Measurements from ENCODE around the gene SMPD3. TPM values are rescaled to one million over a fixed set of nuclear protein-coding genes. Genes with fewer than 3 reads are reported as not detected.
"Not testable (repeated sequence)": the region's sequence is repeated elsewhere in the genome, so short reads cannot be mapped to it uniquely, and the experiment has no call there.

The SMPD3 gene
- total RNA-seq, result 1 to 10 TPM; 1.3 to 2.2 TPM
- long read RNA-seq, partial matches to known transcripts, result 0 of 2 reads
- long read RNA-seq, other reads (novel, unspliced or antisense), result 2 of 2 reads

DNA sequence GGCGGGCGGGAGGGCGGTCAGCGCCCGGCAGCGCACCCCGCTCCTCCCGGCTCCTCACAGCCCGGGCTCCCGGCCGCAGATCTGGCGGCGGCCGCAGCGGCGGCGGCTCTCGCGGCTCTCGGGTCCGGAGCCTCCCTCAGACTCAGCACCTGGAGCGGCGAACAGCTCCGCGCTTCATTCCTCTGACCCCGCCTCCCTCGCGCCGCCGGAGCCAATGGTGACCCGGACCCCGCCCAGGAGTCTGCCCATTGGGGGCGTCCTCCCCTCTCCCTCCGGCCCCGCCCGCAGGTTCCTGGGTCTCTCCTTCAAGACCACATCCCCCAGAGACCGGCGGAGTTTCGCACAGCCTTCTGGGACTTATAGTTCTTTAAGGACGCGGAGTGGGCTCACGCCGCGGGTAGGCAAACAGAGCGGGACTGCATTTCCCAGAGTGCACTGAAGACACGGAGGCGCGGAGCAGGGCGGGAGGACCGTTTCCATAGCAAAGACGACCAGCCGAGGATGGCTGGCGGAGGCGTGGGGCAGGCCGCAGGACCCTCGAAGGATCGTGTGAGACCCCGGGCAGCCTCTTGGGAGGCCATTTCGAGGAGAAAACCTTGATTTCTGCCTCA lies at the start of gene SMPD3:
TSS of gene SMPD3 (minus strand) at position 149 of the 611 bp plus-strand sequence. CDS start 76,327 bp downstream, outside the sequence.
- peak; percentile 99 for ATAC-seq
- DNase-seq, result peak; percentile 99
- intact Hi-C loops (cut with DNase I), result no loop called here

DNA sequence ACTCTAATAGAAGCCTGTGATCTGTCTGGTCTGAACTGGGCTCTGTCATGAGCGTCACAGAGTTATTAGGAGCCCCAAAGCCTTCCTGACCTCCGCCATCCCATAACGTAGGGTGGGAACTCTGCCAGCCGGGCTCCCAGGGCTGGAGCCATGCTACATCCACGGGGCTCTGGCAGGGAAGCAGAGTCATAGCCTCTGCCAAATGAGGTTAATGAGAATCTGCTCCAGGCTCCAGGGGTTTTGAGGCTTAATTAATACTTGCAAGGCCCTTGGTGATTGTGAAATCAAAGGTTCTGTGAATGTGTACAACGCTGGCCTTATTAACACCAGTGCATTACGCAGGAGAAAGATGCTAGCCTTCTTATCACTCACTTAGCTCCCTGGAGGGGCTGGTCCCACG lies 48.4 kb upstream of the SMPD3 start:
- DNase-seq (no peak), ATAC-seq (no peak)
- intact Hi-C loops (cut with DNase I), result no loop called here

DNA sequence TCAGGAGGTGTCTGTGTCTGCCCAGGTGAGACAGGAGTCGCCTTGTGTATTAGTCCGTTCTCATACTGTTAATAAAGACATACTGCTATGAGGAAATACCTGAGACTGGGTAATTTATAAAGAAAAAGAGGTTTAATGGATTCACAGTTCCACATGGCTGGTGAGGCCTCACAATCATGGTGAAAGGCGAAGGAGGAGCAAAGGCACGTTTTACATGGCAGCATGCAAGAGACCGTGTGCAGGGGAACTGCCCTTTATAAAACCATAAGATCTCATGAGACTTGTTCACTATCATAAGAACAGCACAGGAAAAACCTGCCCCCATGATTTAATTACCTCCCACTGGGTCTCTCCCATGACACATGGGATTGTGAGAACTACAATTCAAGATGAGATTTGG lies 46.0 kb upstream of the SMPD3 start:
- DNase-seq; intact Hi-C loops (cut with DNase I); ATAC-seq: not testable (repeated sequence)

DNA sequence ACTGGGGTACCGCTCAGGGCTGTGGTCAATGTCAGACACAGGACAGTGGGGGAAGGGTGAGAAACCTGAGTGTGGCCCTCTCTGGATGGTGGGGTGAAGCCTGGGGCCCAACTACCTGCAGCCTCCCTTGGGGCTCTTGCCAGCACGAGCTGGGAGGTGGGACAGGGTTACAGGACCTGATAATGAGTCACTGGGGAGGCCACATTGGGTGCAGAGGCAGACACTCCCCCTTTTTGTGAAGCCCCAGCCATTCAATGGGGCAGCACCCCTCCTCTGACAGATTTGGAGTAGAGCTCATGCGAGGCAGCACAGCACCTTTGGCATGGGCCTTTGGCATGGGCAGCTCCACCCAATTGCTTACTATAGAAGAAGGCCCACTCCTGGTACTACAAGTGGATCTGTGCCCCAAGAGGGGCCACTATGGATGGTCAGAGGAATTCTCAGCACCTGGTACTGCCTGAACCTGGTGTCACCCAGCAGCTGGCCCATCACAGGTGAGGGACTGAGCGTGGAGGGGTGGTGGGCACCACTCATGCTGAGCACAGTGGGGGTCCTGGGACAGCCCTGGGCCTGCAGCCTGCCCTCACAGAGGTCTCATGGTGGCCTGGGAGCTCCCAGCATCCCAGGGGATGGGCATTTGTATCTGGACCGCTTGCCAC lies 45.2 kb upstream of the SMPD3 start:
- intact Hi-C loops (cut with DNase I), result no loop called here
- ATAC-seq, result no peak
- no peak for DNase-seq

DNA sequence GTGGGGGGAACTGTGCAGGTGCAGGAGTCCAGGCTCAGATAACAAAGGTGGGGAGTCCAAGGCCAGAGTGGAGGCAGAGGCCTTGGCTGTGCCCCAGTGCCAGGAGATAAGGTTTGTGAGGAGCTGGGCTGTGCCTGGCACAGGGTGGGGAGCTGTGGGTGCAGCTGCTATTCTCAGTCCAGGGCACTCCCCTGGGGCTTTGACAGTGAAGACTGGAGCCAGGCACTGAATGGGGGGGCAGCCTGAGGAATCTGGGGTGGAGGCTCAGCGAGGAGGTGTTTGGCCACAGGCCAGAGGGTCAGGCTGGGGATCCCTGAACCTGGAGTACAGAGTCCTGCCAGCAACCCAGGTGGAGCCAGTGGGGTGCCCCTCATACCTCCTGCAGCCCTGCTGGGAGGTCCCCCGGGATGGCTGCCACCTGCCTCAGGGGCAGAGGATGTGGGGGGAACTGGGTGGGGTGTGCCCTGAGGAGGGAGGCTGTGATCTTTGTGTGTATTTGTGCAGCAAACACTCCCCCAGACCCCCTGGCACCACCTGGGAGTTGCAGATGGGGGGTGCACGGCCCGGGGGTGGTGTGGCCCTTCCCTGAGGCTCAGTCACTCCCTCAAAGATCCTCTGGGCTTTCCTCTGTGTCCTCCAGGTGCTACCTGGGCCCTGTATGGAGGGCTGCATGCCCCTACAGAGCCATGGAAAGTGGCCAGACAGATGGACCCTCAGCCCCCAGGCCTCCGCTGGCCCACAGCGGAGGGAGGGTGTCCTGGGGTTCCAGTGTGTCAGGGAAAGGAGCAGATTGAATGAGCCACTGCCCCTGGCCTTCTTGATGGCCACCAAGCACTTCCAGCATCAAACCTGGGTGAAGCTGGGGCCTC lies 44.5 kb upstream of the SMPD3 start:
- intact Hi-C loops (cut with DNase I), result no loop called here
- peak; percentile 51 for DNase-seq
- peak; percentile 64 to 89 for ATAC-seq

DNA sequence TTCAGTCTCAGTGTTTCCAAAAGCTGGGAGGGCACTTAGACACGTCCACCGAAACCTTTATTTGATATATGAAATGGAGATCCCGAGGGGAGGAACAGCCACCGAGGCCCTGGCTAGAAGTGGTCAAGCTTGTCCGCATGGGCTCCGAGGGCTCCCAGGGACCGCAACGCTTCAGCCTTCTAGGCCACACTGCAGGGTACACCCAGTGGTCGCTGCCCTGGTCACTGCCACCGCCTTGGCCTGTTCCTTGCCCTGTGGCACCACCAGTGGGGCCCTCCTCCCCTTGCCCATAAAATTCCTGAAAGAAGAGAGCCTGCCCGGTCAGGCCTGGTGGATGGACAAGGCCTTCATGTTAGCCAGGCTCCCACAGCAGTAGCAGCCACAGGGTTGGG lies 43.8 kb upstream of the SMPD3 start:
- ATAC-seq (no peak), DNase-seq (no peak)
- intact Hi-C loops (cut with DNase I), result no loop called here

DNA sequence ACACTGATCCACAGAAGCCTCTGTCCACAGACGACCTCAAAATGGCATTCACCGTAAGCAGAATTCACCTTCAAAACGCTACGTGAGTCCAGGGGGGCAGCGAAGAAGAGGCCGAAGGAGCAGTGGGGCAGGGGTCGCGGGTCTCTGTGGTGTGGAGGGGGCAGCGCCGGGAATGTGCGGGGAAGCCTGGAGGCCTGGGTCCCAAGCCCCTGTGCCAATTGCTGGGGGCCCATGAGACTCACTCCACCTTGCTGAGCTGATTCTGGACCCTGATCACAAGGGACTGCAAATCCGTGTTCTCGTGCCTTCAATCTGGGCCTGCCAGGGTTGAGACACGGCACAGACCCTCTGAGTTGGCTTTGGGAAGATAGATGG lies 43.3 kb upstream of the SMPD3 start:
- intact Hi-C loops (cut with DNase I), result no loop called here
- ATAC-seq, result no peak
- DNase-seq, result no peak

DNA sequence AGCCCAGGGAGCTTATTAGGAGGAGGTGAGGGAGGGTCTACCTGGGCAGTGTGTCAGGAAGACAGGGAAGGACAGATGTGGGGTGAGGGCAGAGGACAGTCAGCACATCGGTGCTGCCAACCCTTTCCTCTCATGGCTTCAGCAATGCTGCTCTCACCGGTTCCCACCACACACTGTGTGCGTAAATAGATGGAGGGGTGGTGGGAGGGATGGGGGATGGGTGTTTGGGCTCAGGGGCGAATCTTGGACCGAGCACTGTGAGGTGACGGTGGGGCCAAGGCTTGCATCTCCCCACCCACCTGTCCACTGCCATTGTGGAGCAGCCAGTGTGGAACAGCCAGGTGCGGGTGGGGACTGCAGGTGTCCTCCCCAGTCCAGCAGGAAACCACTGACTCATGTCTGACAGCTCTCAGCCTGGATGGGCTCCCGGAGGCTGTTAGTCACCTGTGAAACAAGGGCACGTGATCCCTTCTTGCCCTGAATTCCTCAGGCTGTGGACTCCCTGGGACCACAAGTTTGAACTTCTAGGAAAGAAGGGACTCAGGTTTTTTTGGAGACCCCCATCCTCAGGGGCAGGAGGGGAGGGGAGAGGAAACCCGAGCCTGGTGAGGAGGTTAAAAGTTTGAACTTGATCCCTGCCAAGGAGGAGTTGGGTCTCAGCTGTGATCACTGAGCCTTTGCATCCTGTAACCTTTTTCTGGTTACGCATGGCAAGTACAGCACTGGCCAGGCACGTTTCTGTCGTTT lies 42.7 kb upstream of the SMPD3 start:
- ATAC-seq, result peak in 1 of 2 donors; percentile 78
- intact Hi-C loops (cut with DNase I), result no loop called here
- DNase-seq, result no peak

DNA sequence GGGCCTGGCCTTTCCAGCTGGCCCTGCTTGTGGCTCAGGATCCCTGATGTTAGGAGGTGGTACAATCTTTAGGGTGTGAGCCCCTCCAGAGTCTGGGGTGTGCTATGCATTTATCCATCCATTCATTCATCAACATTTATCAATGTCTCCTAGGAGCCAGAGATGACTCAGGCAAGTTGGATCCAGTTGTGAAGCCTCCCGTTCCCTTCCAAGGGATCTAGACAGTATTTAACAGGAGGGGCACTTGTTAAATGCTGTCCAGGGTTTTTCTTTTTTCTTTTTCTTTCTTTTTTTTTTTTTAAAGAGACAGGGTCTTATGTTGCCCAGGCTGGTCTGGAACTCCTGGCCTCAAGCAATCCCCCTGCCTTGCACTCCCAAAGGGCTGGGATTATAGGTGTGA lies 42.0 kb upstream of the SMPD3 start:
- DNase-seq (no peak), ATAC-seq (peak in 1 of 2 donors; percentile 57)
- intact Hi-C loops (cut with DNase I), result no loop called here

DNA sequence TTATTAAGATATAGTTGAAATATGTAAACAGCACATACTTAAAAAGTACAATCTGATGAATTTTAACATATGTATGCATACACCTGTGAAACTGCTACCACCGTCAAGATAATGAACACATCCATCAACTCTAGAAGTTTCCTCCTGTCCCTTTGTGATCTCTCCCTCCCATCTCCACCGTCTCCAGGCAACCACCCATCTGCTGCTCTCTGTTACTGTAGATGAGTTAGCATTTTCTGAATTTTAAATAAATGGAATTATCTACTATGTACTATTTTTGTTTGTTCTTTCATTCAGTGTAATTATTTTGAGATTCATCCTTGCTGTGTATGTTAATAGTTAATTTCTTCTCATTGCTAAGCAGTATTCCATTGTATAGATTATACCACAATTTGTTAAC lies 40.2 kb upstream of the SMPD3 start:
- ATAC-seq, result no peak
- intact Hi-C loops (cut with DNase I), result no loop called here
- no peak for DNase-seq

DNA sequence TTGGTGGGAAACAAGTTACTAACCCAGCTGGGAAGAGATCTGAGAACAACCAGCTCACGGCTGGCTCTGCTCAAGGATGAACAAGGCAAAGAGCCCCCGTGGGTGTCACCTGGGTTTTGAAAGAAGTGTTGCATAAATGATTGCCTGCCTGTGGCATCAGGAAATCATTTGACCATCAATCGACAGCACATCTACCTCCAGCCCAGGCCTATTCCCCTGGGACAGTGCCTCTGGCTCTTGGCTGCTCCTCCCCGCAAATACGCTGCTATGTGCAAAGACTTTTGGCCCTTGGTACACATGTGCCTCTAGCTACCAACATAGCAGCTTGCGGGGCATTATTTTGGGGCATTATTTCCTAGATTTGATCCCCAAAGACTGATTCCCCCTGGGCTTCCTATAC lies 39.4 kb upstream of the SMPD3 start:
- ATAC-seq, result no peak
- no peak for DNase-seq
- intact Hi-C loops (cut with DNase I), result no loop called here

DNA sequence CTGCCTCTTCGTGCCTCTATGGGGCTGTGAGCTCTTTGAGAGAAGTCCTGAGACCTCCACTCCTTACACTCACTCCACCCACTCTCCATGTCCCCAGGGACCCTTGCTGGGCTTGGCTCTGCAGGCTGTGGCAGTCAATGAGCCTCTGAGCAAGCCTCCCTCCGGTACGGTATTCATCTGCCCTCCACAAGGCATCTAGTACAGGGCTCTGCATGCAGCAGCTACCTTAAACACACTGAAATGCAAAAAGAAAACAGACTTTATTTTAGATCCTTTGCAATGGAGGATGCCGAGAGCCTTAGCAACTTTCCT lies 38.9 kb upstream of the SMPD3 start:
- DNase-seq, result no peak
- intact Hi-C loops (cut with DNase I), result no loop called here

DNA sequence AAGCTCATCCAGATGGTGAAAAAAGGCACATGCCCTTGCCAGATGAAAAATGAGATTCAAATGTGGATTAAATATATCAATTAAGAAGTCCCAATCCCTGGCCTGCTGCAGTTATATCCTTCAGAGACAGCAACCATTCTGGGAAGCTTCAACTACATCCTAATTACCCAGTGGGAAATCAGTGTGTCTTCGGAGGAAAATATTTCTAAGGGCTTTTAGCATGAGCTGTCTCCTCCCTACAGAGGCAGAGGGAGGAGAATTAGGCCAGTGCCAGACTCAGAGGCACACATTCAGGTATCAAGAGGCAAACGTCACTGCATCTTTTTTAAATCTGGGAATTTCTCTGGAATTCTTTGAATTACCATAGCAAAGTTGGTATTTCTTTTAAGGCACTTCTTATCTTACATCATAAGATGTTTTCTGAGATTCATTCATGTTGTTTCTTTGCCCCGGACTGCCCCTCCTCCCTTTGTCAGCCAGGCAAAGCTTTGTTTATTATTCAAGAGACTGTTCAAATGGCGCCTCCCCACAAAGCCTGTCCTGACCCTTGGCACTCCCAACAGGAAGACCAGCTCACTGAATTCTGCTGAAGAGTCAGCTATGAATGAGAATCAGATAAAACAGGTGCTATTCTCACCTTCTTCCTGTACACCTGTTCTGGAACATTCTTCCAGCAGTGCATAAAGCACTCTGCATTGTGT lies 38.3 kb upstream of the SMPD3 start:
- peak in 1 of 2 donors; percentile 44 for ATAC-seq
- intact Hi-C loops (cut with DNase I), result no loop called here
- no peak for DNase-seq

More for the DNA sequence above, 38.9 kb upstream of the SMPD3 start:
- no peak for ATAC-seq

DNA sequence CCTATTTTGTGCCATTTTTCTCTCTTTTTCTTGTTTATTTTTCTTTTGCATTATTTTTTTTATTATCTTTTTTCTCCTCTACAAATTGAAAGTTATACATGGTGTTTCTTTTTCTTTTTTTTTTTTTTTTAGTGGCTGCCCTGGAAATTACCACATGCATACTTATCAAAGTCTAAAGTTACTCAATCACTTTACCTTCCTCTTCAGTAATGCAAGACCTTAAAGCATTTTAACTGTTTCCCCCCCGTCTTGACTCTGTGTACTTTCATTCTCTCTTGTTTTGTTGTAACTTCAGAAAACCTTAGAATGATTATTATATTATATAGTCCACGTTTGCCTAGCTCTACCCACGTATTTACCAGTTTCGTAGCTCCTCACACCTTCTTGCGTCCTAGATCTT lies 33.3 kb upstream of the SMPD3 start:
- DNase-seq (no peak), ATAC-seq (peak in 1 of 2 donors; percentile 32)
- intact Hi-C loops (cut with DNase I), result no loop called here

DNA sequence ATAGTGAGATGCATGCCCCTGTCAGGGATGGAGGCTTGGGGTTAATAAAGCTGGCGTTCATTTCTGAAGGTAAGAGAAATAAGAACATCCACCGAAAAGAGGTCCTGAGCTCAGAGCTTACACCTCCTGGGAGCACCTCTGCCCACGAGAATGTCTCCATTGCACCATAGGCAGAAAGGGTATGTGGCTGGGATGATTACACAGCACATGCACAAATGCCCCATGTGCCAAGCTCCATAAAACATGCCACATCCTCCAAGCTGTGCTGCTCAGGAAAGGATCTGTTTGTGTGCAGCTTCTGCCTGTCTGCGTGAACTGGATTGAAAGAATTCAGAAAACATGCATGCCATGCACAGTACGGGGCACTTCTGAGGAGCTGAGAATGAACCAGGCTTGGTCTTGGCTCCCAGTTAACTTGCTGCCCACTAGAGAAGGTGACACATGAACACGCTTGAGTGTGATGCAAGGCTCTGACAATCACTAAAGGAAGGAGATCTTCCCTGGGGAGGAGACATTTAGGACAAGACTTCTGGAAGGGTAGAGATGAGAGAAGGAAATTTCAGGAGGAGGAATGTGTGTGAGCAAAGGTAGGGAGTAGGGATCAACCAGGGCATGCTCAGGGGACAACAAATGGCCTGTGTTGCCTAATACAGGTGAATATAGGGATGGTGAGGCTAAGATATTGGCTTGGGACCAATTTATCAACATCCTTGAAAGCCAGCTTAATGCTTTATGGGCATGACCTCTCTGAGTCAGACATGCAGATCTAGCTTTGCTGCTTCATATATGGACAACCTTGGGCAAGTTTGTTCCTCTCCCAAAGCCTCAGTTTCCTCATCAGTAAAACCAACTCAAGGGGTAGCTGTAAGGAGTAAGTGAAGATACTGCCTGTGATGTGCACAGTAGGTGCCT lies 32.0 kb upstream of the SMPD3 start:
- ATAC-seq (no peak), DNase-seq (no peak)
- intact Hi-C loops (cut with DNase I), result no loop called here

DNA sequence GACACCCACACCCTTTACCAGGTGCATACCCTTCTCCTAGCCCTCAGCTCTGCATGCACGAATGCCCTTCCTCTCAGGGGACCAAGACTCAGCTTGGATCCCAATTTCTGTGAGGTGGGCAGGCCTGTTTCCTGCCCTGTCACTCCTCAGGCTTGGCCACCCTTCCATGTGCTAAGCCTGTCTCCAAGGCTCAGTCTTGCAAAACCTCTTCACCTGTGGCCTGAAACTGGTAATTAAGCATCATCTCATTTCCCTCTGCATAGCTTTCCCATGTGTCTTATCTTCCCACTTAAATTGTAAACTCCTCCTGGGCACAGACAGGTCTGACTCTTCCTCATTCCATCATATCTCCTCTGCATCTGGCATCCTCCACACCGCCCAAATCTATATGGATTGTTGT lies 31.0 kb upstream of the SMPD3 start:
- ATAC-seq (peak in 1 of 2 donors; percentile 44), DNase-seq (no peak)
- intact Hi-C loops (cut with DNase I), result no loop called here

DNA sequence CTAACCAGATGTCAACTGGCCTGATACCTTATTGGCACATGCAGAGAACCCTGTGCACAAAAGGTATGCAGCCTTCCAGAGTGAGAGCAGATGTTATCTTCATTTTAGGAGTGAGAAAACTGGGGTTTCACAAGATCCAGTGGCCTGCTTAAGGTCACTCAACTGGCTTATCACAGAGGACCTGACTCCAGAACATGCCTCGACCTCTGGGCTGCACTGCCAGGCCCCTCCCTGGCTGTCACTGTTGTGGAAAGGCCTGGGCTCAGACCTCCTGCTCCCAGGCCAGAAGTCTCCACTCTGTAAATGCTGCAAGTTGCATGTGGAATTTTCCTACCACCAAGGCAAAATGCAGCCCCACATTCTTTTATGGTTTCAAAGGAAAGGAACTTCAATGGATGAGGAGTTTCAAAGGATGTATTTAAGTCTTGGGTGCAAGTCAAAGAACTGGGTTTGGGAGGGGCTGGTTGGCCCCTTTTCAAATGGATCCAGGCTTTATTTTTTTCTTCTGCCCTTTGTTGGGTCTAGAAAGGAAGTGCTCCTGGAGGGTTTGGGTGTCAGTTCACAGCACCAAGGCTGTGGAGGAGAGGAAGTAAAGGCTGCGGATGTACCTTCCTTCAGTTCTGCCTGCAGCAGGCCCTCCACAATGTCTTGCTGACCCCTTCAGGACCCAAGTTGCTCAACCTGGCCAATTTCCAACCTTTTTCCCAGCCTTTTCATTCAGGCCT lies 30.4 kb upstream of the SMPD3 start:
- intact Hi-C loops (cut with DNase I), result no loop called here
- ATAC-seq (peak in 1 of 2 donors; percentile 34), DNase-seq (no peak)

Measured in left cardiac atrium (tissue), 4 donors.